GM19035 (cell line): ENCODE measurements around the gene FGF22.
"Not testable (repeated sequence)": the region's sequence is repeated elsewhere in the genome, so short reads cannot be mapped to it uniquely, and the experiment has no call there.

Experiments used
- ATAC-seq: cut with Tn5 transposase; IDR thresholded peaks from one replicate; pipeline ENCODE4 v1.9.1; 2021; ENCODE audit not compliant: unreplicated experiment

The FGF22 gene

GRCh38 chr19:639253-640160 is at the start of gene FGF22:
FGF22 (plus strand) TSS chr19:639879; CDS start chr19:639926, 47 bp downstream.
- ATAC-seq, result no peak

- no peak for ATAC-seq
Observed at GRCh38 chr19:590396-590745, 49.3 kb upstream of the FGF22 start.

GRCh38 chr19:590750-591098 is 49.0 kb upstream of the FGF22 start:
- ATAC-seq, result no peak

DNA sequence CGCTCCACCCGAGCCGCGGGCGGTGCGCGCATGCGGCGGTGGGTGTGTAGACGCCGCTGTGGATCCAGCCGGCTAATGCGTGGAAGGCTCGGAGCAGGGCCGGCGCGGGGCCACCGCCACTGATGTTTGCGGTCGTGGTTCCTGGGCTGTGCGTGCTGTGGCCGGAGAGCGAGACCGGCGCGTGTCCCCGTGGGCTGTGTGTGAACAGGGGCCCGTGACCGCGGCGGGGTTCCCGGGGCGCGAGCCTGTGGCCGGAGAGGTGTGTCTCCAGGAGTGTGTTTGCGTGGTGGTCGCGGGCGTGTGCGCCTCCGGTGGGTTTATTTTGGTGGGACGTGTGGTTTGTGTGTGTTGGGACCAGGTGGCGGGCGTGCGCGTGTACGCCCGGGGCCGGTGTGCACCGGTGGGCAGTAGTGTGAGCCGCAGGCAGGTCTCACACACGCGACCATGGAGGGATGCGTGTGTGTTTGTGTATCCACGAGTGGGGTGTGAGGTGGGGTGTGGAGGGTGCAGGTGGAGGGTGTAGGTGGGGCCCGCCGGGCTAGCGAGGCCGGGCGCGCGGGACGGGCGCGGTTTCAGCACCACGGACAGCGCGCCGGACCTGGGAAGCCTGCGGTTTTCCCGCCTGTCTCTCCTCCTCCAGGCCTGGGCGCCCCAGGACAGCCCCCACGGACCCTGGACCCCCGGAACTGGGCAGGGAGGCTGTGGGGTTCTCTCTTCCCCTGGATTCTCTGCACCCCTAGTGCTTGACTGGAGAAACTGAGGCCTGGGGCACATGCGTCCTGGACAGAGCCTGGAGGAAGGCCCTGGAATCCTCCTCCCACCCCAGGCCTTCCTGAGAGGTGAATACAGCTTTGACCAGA is 48.4 kb upstream of the FGF22 start:
- no peak for ATAC-seq

- no peak for ATAC-seq
Observed at GRCh38 chr19:592101-592500, 47.6 kb upstream of the FGF22 start.

GRCh38 chr19:593055-593454 is 46.6 kb upstream of the FGF22 start:
- no peak for ATAC-seq

DNA sequence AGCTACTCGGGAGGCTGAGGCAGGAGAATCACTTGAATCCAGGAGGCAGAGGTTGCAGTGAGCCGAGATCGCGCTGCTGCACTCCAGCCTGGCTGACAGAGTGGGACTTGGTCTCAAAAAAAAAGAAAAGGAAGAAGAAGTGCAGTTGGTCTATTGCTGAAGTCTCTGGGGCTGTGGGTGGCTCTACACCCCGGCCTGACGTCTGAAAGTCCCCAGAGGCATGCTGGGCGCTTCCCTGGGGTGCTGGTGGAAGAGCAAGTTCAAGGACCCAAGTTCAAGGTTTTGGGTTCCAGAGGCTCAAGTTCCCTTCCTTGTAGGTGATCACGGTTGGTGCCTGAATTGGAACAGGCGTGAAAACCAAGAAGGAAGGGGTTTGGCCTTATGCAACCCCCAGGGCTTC is 46.2 kb upstream of the FGF22 start:
- no peak for ATAC-seq

- no peak for ATAC-seq
Observed at GRCh38 chr19:594265-594870, 45.3 kb upstream of the FGF22 start.

DNA sequence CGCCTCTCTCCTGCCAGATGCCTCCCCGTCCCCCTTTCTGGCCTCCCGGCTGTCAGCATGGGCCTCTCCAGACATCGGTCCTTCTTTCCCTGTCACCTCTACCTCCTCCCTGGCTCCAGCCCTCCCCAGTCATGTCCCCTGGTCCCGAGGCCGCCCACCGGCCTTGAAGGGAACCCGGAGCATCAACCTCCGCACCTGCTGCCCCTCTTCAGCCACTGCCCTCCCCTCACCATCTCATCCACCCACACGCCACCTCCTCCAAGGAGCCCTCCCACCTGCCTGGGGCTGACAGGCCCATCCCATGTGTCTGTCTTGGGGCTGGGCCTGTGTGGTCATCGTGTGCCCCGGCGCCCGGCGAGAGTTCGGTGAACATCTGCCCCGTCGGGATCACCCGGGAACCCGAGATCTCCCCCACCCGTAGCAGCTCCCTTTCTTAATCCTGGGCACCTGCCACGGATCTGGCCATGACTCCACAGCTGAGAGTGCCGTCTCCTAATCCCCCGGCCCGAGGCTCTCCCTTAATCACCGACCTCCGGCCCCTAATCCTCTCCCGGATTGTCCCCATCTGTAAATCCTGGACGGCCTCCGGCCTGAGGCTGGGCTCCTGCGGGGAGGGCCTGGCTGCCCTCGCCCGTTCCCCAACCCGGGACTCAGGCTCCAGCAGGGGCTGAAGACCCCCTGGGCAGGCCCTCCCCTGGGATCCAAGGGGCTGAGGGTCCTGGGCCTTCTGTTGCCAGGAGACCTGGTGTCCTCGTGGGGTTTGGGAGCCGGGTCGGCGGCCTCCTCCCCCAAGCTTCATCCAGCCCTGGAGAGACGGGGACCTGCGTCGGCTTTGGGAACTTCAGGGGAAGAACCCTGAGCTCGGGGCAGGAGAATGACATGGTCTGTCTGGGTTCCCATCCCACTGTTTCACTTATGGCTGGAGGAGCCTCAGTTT is 44.1 kb upstream of the FGF22 start:
- no peak for ATAC-seq

GRCh38 chr19:596263-596655 is 43.4 kb upstream of the FGF22 start:
- ATAC-seq, result no peak

- ATAC-seq, result no peak
Observed at GRCh38 chr19:597406-598315, 42.0 kb upstream of the FGF22 start.

GRCh38 chr19:601310-601709 is 38.4 kb upstream of the FGF22 start:
- no peak for ATAC-seq

DNA sequence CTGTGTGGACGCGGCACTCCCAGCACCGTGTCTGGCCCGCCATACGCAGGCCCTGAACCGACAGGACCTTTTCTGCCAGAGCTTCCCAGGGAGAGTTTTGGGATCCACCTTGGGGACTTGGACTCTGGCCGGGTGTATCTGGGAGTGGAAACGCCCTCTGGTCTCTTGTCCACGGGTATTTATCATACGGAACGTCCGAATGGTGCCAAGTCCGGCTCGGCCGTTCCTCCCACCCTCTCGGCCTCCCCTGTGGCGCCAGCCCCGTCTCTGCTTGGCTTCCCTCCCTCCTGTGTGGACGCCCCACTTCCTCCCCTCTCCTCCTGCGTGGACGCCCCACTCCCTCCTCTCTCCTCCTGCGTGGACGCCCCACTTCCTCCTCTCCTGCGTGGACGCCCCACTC is 37.9 kb upstream of the FGF22 start:
- ATAC-seq, result no peak

GRCh38 chr19:602391-603301 is 37.0 kb upstream of the FGF22 start:
- ATAC-seq, result no peak

- not testable (repeated sequence) for ATAC-seq
Observed at GRCh38 chr19:603302-603639, 36.4 kb upstream of the FGF22 start.

GRCh38 chr19:603779-604178 is 35.9 kb upstream of the FGF22 start:
- not testable (repeated sequence) for ATAC-seq

GRCh38 chr19:604355-604754 is 35.3 kb upstream of the FGF22 start:
- ATAC-seq, result no peak

GRCh38 chr19:605061-605971 is 34.4 kb upstream of the FGF22 start:
- ATAC-seq, result not testable (repeated sequence)
